ENCODE measurements around the gene DDX43.
A peak's percentile ranks its signal among the peaks of the same experiment; 100 is the strongest.
"Not testable (repeated sequence)": the region's sequence is repeated elsewhere in the genome, so short reads cannot be mapped to it uniquely, and the experiment has no call there.

The DDX43 gene

GRCh38 chr6:73394577-73395354 lies at the start of gene DDX43:
Gene DDX43 (plus strand): TSS chr6:73394828. CDS start chr6:73394906, 78 bp downstream.
- peak; percentile 73 for DNase-seq

- DNase-seq: no peak
Observed at GRCh38 chr6:73348550-73349204, 46.0 kb upstream of the DDX43 start.

GRCh38 chr6:73349311-73349710 lies 45.3 kb upstream of the DDX43 start:
- DNase-seq: no peak

DNA sequence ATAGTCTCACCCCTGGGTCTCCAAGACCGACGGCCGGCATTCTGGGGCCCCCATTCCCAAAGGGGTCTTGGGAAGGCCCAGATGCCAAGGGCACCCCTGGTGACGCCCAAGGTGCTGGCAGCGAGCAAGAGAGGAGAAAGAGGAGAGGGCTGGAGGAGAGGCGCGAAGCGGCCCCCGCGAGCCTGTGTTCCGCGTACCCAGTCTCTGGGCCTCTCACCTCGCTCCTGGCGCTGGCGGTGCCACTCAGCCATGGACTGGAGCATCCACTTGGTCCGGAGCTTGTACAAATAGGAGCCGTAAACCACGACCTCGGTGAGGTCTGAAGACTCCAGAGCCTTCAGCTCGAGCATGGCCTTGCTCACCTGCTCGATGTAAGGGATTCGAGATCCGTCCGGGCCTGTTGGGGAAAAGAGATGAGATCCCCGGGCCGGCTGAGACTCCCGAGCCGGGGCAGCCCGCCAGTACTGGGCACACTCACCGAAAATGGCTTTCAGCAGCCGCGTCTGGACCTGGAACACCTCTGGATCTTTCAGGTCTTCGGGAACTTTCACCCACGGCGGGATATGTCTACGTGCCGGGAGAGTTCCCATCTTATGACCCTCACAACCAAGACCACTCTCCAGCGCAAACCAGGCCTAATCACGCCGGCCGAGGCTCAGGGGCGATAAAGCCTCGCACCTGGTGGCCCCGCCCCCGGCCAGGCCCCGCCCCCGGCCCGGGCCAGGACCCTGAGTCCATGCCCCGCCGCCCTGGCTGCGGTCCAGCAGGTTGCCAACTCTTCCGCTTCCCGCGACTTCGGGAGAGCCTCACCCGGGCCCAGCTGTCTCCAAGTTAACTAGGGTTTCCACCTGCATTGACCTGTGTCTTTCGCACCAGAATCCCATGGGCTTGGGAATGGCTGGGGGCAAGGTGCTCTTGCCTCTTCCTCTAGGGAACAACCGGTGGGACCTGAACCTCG lies 40.7 kb upstream of the DDX43 start, which contains the start of gene DPPA5:
TSS of gene DPPA5 (minus strand) at position 641 of the 958 bp plus-strand sequence. CDS start at position 590, 51 bp downstream.
- DNase-seq: no peak

- no peak for DNase-seq
Observed at GRCh38 chr6:73362358-73362757, 32.3 kb upstream of the DDX43 start, which contains the start of gene KHDC3L. Gene KHDC3L (plus strand): TSS chr6:73362658. CDS start chr6:73362730, 72 bp downstream.

DNA sequence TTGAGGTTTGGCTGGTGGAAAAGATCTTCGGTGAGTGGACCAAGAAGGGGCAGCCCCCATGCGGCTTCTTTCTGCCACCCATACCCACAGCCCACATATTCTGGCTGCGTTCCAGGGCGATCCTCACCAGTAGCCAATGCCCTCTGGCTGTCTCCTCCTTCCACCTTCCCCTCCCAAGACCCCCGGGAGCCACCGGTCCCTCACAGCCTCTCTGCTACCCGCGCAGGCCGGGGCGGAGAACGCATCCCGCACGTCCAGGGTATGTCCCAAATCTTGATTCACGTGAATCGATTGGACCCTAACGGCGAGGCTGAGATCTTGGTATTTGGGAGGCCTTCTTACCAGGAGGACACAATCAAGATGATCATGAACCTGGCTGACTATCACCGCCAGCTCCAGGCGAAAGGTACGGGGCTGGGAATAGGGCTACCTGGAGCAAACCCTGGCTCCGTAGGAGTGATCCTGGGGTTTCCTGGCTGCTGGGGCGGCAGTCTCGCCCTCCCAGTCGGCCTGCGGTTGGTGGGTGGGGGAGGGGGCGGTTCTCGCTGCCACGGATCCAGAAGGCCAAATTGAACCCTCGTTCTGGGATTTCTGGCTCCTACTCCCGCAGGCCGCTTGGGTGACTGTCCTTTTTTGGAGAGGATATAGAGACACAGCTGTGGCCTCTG lies 31.6 kb upstream of the DDX43 start:
- no peak for DNase-seq

DNA sequence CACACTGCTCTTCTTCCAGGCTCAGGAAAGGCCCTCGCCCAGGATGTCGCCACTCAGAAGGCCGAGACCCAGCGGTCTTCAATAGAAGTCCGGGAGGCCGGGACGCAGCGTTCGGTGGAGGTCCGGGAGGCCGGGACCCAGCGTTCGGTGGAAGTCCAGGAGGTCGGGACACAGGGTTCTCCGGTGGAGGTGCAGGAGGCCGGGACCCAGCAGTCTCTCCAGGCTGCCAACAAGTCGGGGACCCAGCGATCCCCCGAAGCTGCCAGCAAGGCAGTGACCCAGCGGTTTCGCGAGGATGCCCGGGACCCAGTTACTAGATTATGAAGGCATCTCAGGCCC lies 31.1 kb upstream of the DDX43 start:
- DNase-seq: no peak

GRCh38 chr6:73364121-73364520 lies 30.5 kb upstream of the DDX43 start:
- DNase-seq: no peak

- no peak for DNase-seq
Observed at GRCh38 chr6:73364549-73364948, 30.1 kb upstream of the DDX43 start.

DNA sequence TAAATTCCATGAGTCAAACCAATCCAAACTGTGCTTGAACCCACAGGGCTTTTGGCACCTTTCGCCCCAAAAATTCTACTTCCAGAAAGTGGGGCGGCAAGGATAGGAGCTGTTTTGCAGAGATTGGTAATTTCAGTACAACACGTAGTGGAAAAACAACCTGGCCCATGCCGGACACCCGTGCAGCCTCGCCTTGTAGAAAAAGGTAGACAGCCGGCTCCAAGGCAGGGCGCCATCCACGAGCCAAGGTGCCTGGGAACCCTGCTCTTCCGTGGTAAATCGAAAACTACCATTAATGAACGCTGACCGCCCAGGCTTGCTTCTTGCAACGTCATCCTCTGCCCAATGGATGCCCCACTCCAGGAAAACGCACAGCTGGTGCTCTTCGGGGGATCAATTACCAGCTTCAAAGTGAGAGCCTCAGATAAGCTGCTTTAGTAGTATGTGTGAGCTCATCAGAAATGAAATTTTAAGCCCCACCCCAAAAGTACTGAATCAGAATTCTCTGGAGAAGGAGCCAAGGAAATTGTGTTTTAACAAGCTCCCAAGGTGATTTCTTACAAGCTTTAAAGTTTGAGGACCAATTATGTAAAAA lies 26.8 kb upstream of the DDX43 start:
- DNase-seq: peak; percentile 1

DNA sequence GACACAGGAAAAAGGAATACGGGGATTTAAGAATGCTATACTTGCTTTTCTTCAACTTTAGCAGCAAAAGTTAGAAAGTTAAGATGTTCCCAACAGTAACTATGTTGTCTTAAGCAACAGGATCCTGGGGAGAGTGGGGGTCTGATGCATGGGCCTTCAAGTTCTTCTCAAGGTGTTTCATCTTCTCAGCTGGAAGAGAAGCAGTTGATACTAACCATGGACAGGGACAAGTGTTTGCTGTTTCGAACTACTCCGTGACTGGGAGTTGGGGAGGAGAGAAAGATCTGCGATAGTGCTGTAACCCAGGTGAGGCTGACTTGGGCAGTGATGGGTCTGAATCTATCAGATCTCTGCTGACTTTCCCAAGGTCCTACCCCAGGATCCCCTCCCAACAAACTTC lies 26.0 kb upstream of the DDX43 start:
- DNase-seq: no peak

- DNase-seq: no peak
Observed at GRCh38 chr6:73369157-73369556, 25.5 kb upstream of the DDX43 start.

GRCh38 chr6:73369563-73369962 lies 25.1 kb upstream of the DDX43 start, which contains the start of gene OOEP:
Gene OOEP (minus strand): TSS chr6:73369897. CDS start chr6:73369792, 105 bp downstream.
- no peak for DNase-seq

GRCh38 chr6:73371984-73372383 lies 22.6 kb upstream of the DDX43 start:
- DNase-seq: no peak

- DNase-seq: no peak
Observed at GRCh38 chr6:73372516-73372915, 22.1 kb upstream of the DDX43 start.

GRCh38 chr6:73375216-73375615 lies 19.4 kb upstream of the DDX43 start:
- DNase-seq: no peak

DNA sequence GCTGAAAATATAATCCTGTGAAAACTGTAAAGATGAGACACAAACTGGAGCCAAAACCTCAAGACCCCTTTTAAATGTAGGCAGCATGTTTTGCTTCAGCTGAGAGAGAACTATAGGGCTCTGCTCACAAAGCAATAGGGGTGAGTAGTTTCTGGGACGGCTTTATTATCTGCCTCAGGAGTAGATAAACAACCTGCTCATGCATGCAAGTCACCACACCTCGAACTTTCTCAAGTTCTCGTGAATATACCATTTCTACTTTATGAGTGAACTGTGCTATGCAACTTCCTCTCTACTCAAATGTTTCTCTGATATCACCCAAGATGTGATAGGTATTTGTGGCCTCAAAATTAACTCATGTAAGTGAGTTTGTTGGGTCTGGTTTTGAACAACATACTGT lies 17.4 kb upstream of the DDX43 start:
- no peak for DNase-seq

DNA sequence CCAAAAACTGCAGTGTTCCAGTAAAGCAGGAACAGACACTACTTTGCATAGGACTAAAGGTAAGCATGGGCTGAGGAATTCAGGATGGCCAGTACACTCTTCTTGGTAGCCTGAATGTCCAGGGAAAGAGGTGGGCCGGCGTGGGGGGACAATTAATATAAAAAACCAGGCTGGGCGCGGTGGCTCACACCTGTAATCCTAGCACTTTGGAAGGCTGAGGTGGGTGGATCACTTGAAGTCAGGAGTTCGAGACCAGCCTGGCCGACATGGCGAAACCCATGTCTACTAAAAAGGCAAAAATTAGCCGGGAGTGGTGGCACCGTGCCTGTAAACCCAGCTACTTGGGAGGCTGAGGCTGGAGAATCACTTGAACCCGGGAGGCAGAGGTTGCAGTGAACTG lies 13.1 kb upstream of the DDX43 start:
- not testable (repeated sequence) for DNase-seq

DNA sequence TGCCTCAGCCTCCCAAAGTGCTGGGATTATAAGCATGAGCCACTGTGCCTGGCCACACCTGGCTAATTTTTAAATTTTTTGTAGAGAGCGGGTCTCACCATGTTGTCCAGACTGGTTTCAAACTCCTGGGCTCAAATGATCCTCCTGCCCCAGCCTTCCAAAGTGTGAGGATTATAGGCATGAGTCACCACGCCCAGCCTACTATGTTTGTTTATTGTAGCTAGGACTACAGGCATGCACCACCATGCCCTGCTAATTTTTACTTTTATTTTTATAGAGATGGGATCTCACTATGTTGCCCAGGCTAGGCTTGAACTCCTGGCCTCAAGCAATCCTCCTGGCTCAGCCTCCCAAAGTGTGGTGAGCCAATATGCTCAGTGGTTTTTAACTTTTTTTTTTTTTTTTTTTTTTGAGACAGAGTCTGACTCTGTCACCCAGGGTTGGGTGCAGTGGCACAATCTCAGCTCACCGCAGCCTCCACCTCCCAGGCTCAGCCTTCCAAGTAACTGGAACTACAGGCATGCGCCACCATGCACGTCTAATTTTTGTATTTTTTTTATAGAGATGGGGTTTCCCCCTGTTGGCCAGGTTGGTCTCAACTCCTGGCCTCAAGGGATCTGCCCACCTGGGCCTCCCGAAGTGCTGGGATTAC lies 12.0 kb upstream of the DDX43 start:
- DNase-seq: no peak

DNA sequence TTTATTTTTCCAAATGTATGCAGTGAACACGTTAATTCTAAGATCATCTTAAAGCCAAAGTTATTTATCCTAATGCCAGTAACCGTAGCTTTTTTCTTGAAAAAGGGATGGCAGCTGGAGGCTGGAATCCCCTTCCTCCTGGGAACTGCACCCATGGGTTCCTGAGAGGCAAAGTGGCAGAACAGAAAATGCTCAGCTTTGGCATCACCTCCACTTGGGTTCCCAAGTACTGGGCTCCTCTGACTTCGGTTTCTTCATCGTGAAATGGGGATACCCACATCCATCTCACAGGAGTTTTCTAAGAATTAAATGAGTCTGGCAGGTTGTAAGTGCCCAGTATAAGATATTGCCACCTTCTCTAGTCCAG lies 6.2 kb upstream of the DDX43 start:
- no peak for DNase-seq

GRCh38 chr6:73388800-73389512 lies 5.7 kb upstream of the DDX43 start:
- no peak for DNase-seq

Measured in NCI-H510A treated with DMSO at 0.1 percent for 48 hours (cell line).